ENCODE measurements around the gene COQ2.

- TF ChIP-seq, protein P1, sequence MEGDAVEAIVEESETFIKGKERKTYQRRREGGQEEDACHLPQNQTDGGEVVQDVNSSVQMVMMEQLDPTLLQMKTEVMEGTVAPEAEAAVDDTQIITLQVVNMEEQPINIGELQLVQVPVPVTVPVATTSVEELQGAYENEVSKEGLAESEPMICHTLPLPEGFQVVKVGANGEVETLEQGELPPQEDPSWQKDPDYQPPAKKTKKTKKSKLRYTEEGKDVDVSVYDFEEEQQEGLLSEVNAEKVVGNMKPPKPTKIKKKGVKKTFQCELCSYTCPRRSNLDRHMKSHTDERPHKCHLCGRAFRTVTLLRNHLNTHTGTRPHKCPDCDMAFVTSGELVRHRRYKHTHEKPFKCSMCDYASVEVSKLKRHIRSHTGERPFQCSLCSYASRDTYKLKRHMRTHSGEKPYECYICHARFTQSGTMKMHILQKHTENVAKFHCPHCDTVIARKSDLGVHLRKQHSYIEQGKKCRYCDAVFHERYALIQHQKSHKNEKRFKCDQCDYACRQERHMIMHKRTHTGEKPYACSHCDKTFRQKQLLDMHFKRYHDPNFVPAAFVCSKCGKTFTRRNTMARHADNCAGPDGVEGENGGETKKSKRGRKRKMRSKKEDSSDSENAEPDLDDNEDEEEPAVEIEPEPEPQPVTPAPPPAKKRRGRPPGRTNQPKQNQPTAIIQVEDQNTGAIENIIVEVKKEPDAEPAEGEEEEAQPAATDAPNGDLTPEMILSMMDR (IDR thresholded peaks at IDR 0.05): no peak
- no peak for TF ChIP-seq POLR2A (IDR thresholded peaks at IDR 0.05)
Observed at GRCh38 chr4:83269256-83269655, 15.3 kb downstream of the COQ2 start.

Measured in sigmoid colon (tissue), 3 donors.